GM12878 (cell line): ENCODE results near the gene RNF34.

Source experiments
- CREM ChIP-seq: IDR thresholded peaks from 2 replicates; pipeline ENCODE4 v1.6.1; 2014; ENCODE audit warnings: antibody characterized with exemption, low read depth
- EP300 ChIP-seq, 2 experiments: fragments of 150-350 bp in 1 of 2; IDR thresholded peaks; 2 replicates each; pipeline ENCODE4 v1.6.1; 2011 to 2012; ENCODE audit warnings: low read depth in 2 of 2, low read length in 2 of 2, borderline replicate concordance in 1 of 2, improper control_type of control experiment in 1 of 2, inconsistent platforms in 1 of 2; ENCODE audit not compliant: control insufficient read depth in 1 of 2
- EZH2 ChIP-seq: IDR thresholded peaks from 2 replicates; pipeline ENCODE4 v1.6.1; 2012; ENCODE audit warnings: low read depth, mild to moderate bottlenecking, control low read depth, inconsistent platforms, low read length, borderline replicate concordance; ENCODE audit not compliant: control insufficient read depth
- JUND ChIP-seq: IDR thresholded peaks from 2 replicates; pipeline ENCODE4 v1.6.1; 2012; ENCODE audit warnings: low read depth, mild to moderate bottlenecking, low read length, improper control_type of control experiment, moderate library complexity
- MYC ChIP-seq: IDR thresholded peaks from 2 replicates; pipeline ENCODE4 v1.6.1; 2011; ENCODE audit warnings: mild to moderate bottlenecking, low read length, moderate library complexity, inconsistent platforms; ENCODE audit not compliant: insufficient read depth, insufficient replicate concordance, insufficient read length, severe bottlenecking
- TAF1 ChIP-seq: IDR thresholded peaks from 2 replicates; pipeline ENCODE4 v1.6.1; 2011; ENCODE audit warnings: mild to moderate bottlenecking, low read depth, low read length, borderline replicate concordance
- TF ChIP-seq, protein P1 (sequence below), 3 experiments: IDR thresholded peaks in 2 of 3; conservative IDR thresholded peaks in 1 of 3; 2 replicates each; pipeline ENCODE4 v1.5.1; 2011; ENCODE audit warnings: low read depth in 3 of 3, low read length in 3 of 3, mild to moderate bottlenecking in 3 of 3, control low read depth in 2 of 3, moderate library complexity in 2 of 3, inconsistent platforms in 1 of 3, mixed read lengths in 1 of 3; ENCODE audit not compliant: control insufficient read depth in 2 of 3, insufficient read depth in 1 of 3; ENCODE audit errors: extremely low read depth in 1 of 3
- TF ChIP-seq, protein P2 (sequence below): IDR thresholded peaks from 2 replicates; pipeline ENCODE4 v1.6.1; 2011; ENCODE audit warnings: borderline replicate concordance, low read depth, mild to moderate bottlenecking, moderate library complexity, mixed read lengths, low read length; ENCODE audit not compliant: insufficient read depth; ENCODE audit errors: extremely low read length
- TF ChIP-seq, protein P3 (sequence below): fragments of 450-650 bp; IDR thresholded peaks from 2 replicates; pipeline ENCODE4 v1.6.1; 2016; ENCODE audit warnings: mild to moderate bottlenecking
- TF ChIP-seq, protein P4 (sequence below): fragments of 450-650 bp; IDR thresholded peaks from 2 replicates; pipeline ENCODE4 v1.6.1; 2016; ENCODE audit warnings: mild to moderate bottlenecking

DNA sequence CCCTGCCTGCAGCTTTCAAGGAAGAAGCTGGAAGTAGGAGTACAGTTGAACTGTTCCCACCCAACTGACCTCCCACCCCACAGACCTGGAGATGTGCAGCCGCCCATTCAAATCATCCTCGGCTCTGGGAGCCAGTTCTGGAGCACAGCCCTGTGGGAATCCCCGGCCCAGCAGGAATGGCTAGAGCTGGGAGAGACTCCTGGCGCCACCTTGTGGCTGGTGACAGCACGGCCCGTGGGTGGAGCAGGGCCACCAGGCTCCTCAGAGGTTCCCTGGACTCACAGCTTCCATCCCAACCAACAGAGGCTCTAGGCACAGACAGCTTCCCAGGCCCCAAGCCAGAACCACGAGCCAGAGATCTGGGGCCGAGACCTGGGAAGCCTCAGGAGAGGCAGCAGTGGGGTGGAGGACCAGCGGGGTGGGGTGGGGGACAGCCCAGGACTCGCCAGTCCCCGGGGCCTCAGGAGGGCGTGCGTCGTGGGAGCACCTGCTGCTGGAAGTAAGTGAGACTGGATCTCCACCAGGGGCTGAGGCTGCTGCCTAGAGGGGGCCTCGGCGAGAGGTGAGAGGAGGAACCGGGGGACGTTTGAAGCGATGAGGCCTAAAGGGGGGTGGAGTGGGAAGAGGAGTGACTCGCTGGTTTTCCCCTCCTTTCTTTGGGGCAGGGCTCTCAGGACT lies 43.4 kb downstream of the RNF34 start:
- TF ChIP-seq, protein P1, sequence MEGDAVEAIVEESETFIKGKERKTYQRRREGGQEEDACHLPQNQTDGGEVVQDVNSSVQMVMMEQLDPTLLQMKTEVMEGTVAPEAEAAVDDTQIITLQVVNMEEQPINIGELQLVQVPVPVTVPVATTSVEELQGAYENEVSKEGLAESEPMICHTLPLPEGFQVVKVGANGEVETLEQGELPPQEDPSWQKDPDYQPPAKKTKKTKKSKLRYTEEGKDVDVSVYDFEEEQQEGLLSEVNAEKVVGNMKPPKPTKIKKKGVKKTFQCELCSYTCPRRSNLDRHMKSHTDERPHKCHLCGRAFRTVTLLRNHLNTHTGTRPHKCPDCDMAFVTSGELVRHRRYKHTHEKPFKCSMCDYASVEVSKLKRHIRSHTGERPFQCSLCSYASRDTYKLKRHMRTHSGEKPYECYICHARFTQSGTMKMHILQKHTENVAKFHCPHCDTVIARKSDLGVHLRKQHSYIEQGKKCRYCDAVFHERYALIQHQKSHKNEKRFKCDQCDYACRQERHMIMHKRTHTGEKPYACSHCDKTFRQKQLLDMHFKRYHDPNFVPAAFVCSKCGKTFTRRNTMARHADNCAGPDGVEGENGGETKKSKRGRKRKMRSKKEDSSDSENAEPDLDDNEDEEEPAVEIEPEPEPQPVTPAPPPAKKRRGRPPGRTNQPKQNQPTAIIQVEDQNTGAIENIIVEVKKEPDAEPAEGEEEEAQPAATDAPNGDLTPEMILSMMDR (IDR thresholded peaks at IDR 0.05 in 2 of 3, conservative IDR thresholded peaks at IDR 0.05 in 1 of 3; ENCODE audit: control insufficient read depth in 2 of 3, extremely low read depth in 1 of 3, insufficient read depth in 1 of 3, low read depth in 3 of 3, low read length in 3 of 3), result peak; percentile 76 to 92 (median 84)
- TF ChIP-seq MYC, result no peak
- TF ChIP-seq, protein P2, sequence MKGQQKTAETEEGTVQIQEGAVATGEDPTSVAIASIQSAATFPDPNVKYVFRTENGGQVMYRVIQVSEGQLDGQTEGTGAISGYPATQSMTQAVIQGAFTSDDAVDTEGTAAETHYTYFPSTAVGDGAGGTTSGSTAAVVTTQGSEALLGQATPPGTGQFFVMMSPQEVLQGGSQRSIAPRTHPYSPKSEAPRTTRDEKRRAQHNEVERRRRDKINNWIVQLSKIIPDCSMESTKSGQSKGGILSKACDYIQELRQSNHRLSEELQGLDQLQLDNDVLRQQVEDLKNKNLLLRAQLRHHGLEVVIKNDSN, result no peak
- TF ChIP-seq JUND, result no peak
- TF ChIP-seq CREM, result no peak
- no peak for TF ChIP-seq EP300 (IDR thresholded peaks at IDR 0.05; ENCODE audit: borderline replicate concordance in 1 of 2, control insufficient read depth in 1 of 2, low read depth in 2 of 2, low read length in 2 of 2)
- TF ChIP-seq EZH2, result no peak
- TF ChIP-seq TAF1, result no peak
- TF ChIP-seq, protein P3, sequence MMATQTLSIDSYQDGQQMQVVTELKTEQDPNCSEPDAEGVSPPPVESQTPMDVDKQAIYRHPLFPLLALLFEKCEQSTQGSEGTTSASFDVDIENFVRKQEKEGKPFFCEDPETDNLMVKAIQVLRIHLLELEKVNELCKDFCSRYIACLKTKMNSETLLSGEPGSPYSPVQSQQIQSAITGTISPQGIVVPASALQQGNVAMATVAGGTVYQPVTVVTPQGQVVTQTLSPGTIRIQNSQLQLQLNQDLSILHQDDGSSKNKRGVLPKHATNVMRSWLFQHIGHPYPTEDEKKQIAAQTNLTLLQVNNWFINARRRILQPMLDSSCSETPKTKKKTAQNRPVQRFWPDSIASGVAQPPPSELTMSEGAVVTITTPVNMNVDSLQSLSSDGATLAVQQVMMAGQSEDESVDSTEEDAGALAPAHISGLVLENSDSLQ, result no peak
- TF ChIP-seq, protein P4, sequence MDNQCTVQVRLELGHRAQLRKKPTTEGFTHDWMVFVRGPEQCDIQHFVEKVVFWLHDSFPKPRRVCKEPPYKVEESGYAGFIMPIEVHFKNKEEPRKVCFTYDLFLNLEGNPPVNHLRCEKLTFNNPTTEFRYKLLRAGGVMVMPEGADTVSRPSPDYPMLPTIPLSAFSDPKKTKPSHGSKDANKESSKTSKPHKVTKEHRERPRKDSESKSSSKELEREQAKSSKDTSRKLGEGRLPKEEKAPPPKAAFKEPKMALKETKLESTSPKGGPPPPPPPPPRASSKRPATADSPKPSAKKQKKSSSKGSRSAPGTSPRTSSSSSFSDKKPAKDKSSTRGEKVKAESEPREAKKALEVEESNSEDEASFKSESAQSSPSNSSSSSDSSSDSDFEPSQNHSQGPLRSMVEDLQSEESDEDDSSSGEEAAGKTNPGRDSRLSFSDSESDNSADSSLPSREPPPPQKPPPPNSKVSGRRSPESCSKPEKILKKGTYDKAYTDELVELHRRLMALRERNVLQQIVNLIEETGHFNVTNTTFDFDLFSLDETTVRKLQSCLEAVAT, result no peak
